Measurements from ENCODE around the gene RMDN2. TPM values are rescaled to one million over a fixed set of nuclear protein-coding genes. Genes with fewer than 3 reads are reported as not detected.
"Not testable (repeated sequence)": the region's sequence is repeated elsewhere in the genome, so short reads cannot be mapped to it uniquely, and the experiment has no call there.

Gene RMDN2
- total RNA-seq, 3 donors from 2014 or later = 9.8 to 14.4 (median 11.5) TPM

GRCh38 chr2:38010995-38011394, 85.9 kb downstream of the RMDN2 start:
- intact Hi-C loops (cut with DNase I; ENCODE audit: low total_unique reads) = no loop called here
- no peak for TF ChIP-seq CTCF (IDR thresholded peaks at IDR 0.05)
- no peak for TF ChIP-seq POLR2AphosphoS5 (IDR thresholded peaks at IDR 0.05)
- TF ChIP-seq POLR2A (IDR thresholded peaks at IDR 0.05) = no peak

DNA sequence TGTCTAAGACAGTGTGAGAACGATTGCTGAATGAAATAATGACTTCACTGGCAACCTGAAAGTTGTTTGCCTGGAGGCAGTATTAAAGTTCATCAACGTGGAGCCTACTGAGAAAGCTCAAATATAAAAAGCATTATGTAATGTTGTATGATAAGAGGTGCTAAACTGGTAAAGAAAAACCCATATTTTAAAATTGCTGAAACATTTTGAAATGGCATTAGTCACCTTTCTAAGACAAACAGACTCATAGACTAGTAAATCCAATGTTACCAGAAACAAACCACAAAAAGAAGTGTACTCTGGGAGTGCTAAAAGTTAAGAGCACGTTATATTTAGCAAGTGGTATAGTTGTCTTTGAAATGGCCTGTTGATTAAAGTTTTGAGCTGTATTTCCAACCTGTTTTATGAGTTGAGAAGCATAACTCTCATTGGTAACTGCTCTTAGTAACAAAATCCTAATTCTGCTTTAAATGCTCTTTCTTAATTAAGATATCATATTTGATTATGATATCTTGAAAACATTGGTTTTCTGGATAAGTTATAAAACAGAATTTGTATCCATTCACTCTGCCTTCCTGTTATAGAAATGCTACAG, 88.2 kb downstream of the RMDN2 start:
- no peak for DNase-seq (ENCODE audit: low spot score in 2 of 2)
- no peaks in the 10 kb centered on the region for H3K4me1 ChIP-seq
- no peaks in the 10 kb centered on the region for H3K27me3 ChIP-seq
- TF ChIP-seq POLR2A (IDR thresholded peaks at IDR 0.05) = no peak
- no peak for TF ChIP-seq POLR2AphosphoS5 (IDR thresholded peaks at IDR 0.05)
- no peak for TF ChIP-seq CTCF (IDR thresholded peaks at IDR 0.05)
- no peaks in the 10 kb centered on the region for H3K36me3 ChIP-seq
- H3K9me3 ChIP-seq = no peaks in the 10 kb centered on the region
- no peak overlapping the region for H3K27ac ChIP-seq
- H3K4me3 ChIP-seq = no peak overlapping the region
- intact Hi-C loops (cut with DNase I; ENCODE audit: low total_unique reads) = no loop called here

More at GRCh38 chr2:38010995-38011394, 85.9 kb downstream of the RMDN2 start:
- no peaks in the 10 kb centered on the region for H3K27me3 ChIP-seq
- H3K9me3 ChIP-seq = no peaks in the 10 kb centered on the region
- H3K4me1 ChIP-seq = no peaks in the 10 kb centered on the region
- DNase-seq (ENCODE audit: low spot score in 2 of 2) = no peak
- no peaks in the 10 kb centered on the region for H3K36me3 ChIP-seq
- no peak overlapping the region for H3K27ac ChIP-seq
- no peak overlapping the region for H3K4me3 ChIP-seq

DNA sequence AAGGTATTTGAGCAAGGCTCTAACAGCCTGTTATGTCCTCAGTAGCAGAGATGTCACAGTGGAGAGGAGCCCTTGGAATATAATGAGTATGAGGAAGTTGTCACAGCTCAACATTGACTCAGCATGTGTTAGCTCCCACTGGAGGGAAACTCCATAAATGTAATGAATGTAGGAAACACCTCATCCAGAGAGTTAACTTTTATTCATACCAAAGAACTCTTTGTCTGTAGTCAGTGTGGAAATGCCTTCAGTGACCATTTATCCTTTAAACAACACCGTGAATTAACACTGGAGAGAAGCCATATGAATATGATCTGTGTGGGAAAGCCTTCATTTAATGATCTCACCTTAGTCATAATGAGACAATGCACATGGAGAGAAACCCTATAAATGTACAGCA, 91.1 kb downstream of the RMDN2 start:
- Histone ChIP-seq H3K27me3 (no peaks in the 10 kb centered on the region), H3K9me3 (no peaks in the 10 kb centered on the region), H3K36me3 (no peaks in the 10 kb centered on the region), H3K27ac (no peak overlapping the region), H3K4me3 (no peak overlapping the region), H3K4me1 (no peaks in the 10 kb centered on the region)
- intact Hi-C loops (cut with DNase I; ENCODE audit: low total_unique reads) = no loop called here
- TF ChIP-seq POLR2AphosphoS5 (IDR thresholded peaks at IDR 0.05) (no peak), POLR2A (IDR thresholded peaks at IDR 0.05) (no peak), CTCF (IDR thresholded peaks at IDR 0.05) (no peak)
- no peak for DNase-seq (ENCODE audit: low spot score in 2 of 2)

- H3K4me3 ChIP-seq = no peak overlapping the region
- no peaks in the 10 kb centered on the region for H3K27me3 ChIP-seq
- no peaks in the 10 kb centered on the region for H3K9me3 ChIP-seq
- DNase-seq (ENCODE audit: low spot score in 2 of 2) = no peak
- intact Hi-C loops (cut with DNase I; ENCODE audit: low total_unique reads) = no loop called here
- no peak overlapping the region for H3K27ac ChIP-seq
- H3K4me1 ChIP-seq = no peaks in the 10 kb centered on the region
- TF ChIP-seq CTCF (IDR thresholded peaks at IDR 0.05) (no peak), POLR2A (IDR thresholded peaks at IDR 0.05) (no peak), POLR2AphosphoS5 (IDR thresholded peaks at IDR 0.05) (no peak)
- H3K36me3 ChIP-seq = no peaks in the 10 kb centered on the region
These were observed 92.7 kb downstream of the RMDN2 start for GRCh38 chr2:38017836-38018235.

GRCh38 chr2:38020359-38021069, 95.4 kb downstream of the RMDN2 start:
- not testable (repeated sequence) for DNase-seq (ENCODE audit: low spot score in 2 of 2); H3K27me3 ChIP-seq

More at GRCh38 chr2:38020359-38021069, 95.4 kb downstream of the RMDN2 start:
- H3K9me3 ChIP-seq; H3K4me1 ChIP-seq; H3K27ac ChIP-seq; intact Hi-C loops (cut with DNase I; ENCODE audit: low total_unique reads); H3K36me3 ChIP-seq; H3K4me3 ChIP-seq: not testable (repeated sequence)

All from breast epithelium (tissue), 4 donors.